ENCODE data around the gene ST3GAL6.
"Not testable (repeated sequence)": the region's sequence is repeated elsewhere in the genome, so short reads cannot be mapped to it uniquely, and the experiment has no call there.

ST3GAL6 gene

GRCh38 chr3:98801043-98801747 is 38.1 kb downstream of the ST3GAL6 start:
- no peak for DNase-seq (ENCODE audit: low read depth in 2 of 2)

GRCh38 chr3:98805571-98805970 is 42.4 kb downstream of the ST3GAL6 start:
- no peak for DNase-seq (ENCODE audit: low read depth in 2 of 2)

GRCh38 chr3:98806521-98806920 is 43.4 kb downstream of the ST3GAL6 start:
- DNase-seq (ENCODE audit: low read depth in 2 of 2): no peak

GRCh38 chr3:98807011-98807410 is 43.9 kb downstream of the ST3GAL6 start:
- DNase-seq (ENCODE audit: low read depth in 2 of 2): no peak

GRCh38 chr3:98807561-98807960 is 44.4 kb downstream of the ST3GAL6 start:
- no peak for DNase-seq (ENCODE audit: low read depth in 2 of 2)

GRCh38 chr3:98808071-98808470 is 44.9 kb downstream of the ST3GAL6 start:
- no peak for DNase-seq (ENCODE audit: low read depth in 2 of 2)

- DNase-seq (ENCODE audit: low read depth in 2 of 2): no peak
Observed at GRCh38 chr3:98809557-98809956, 46.4 kb downstream of the ST3GAL6 start.

- no peak for DNase-seq (ENCODE audit: low read depth in 2 of 2)
Observed at GRCh38 chr3:98811048-98811447, 47.9 kb downstream of the ST3GAL6 start.

GRCh38 chr3:98812851-98813374 is 49.8 kb downstream of the ST3GAL6 start:
- no peak for DNase-seq (ENCODE audit: low read depth in 2 of 2)

- DNase-seq (ENCODE audit: low read depth in 2 of 2): no peak
Observed at GRCh38 chr3:98814817-98815420, 51.8 kb downstream of the ST3GAL6 start.

GRCh38 chr3:98817547-98818041 is 54.5 kb downstream of the ST3GAL6 start:
- DNase-seq (ENCODE audit: low read depth in 2 of 2): no peak

GRCh38 chr3:98821063-98821462 is 57.9 kb downstream of the ST3GAL6 start:
- no peak for DNase-seq (ENCODE audit: low read depth in 2 of 2)

GRCh38 chr3:98823791-98824190 is 60.7 kb downstream of the ST3GAL6 start:
- DNase-seq (ENCODE audit: low read depth in 2 of 2): no peak

GRCh38 chr3:98824256-98824655 is 61.1 kb downstream of the ST3GAL6 start:
- no peak for DNase-seq (ENCODE audit: low read depth in 2 of 2)

GRCh38 chr3:98826126-98826525 is 63.0 kb downstream of the ST3GAL6 start:
- no peak for DNase-seq (ENCODE audit: low read depth in 2 of 2)

GRCh38 chr3:98827221-98827920 is 64.2 kb downstream of the ST3GAL6 start:
- DNase-seq (ENCODE audit: low read depth in 2 of 2): no peak

- DNase-seq (ENCODE audit: low read depth in 2 of 2): no peak
Observed at GRCh38 chr3:98829246-98829832, 66.2 kb downstream of the ST3GAL6 start.

- not testable (repeated sequence) for DNase-seq (ENCODE audit: low read depth in 2 of 2)
Observed at GRCh38 chr3:98831060-98831459, 67.9 kb downstream of the ST3GAL6 start.

GRCh38 chr3:98839846-98840245 is 76.7 kb downstream of the ST3GAL6 start:
- no peak for DNase-seq (ENCODE audit: low read depth in 2 of 2)

GRCh38 chr3:98843266-98843959 is 80.3 kb downstream of the ST3GAL6 start:
- DNase-seq (ENCODE audit: low read depth in 2 of 2): no peak
